Astrocyte of the hippocampus (primary cell): ENCODE measurements around the gene FTO.

ENCODE experiments used
- DNase-seq: peaks from one replicate; pipeline ENCODE4 v3.0.0; 2011; ENCODE audit warnings: low read depth, low spot score

The FTO gene

DNA sequence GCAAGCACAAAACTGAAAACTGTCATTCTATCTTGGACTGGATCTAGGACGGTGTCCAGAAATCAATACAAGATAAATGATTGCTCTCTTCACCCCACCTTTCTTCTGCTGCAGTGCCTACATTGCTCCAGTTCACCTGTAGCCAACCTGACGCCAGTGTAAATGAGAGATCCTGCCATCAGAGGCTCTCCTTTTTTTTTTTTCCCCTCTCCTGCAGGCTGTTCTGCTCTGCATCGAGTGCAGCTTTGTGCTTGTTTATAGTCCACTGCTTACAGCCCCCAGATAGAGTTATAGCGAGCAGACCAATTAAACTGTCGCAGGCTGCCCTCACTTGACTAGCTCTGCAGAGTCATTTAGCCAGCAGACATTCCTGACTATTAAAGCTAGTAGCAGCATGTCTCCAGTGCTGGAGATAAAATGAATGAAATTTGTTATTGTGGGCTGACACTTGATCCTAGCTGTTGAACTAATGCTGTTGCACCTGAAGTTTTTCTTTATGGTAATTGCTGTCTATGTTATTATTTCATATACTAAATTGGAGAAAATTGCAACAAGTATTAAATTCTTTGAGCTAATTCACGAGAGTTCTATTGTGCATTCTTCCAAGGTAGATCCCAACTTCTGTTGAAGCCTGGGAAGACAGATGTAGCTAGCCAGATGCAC is 257.1 kb downstream of the FTO start:
- peak; percentile 28 for DNase-seq

GRCh38 chr16:53962041-53962440 is 258.1 kb downstream of the FTO start:
- DNase-seq, result peak; percentile 64

DNA sequence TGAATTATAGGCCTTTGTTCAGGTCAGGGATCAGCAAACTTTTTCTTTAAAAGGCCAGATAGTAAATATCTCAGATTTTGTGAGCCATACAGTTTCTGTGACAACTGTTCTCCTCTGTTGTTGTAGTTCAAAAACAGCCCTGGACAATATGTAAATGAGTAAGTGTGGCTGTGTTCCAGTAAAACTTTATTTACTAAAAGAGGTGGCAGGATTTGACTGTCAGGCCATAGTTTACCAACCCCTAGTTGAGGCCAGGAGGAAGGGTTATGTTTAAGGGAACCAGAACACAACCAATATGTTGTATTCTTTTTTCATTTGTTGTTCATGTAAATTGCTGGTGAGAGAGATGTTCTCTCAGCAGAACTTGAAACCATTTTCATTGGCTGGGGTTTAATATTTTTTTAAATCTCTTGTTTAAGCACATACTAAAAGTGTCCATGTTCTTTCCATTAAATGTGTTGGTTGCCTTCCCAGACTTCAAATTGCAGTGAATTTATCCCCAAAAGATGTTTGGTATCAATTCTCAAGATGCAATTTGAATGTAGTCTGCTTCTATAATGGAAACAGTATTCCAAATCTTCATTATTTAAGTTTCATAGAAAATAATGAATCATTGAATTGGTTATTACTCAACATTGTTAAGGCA is 260.3 kb downstream of the FTO start:
- no peak for DNase-seq

GRCh38 chr16:53966821-53967571 is 263.0 kb downstream of the FTO start:
- DNase-seq, result no peak

GRCh38 chr16:53967572-53967971 is 263.6 kb downstream of the FTO start:
- no peak for DNase-seq

DNA sequence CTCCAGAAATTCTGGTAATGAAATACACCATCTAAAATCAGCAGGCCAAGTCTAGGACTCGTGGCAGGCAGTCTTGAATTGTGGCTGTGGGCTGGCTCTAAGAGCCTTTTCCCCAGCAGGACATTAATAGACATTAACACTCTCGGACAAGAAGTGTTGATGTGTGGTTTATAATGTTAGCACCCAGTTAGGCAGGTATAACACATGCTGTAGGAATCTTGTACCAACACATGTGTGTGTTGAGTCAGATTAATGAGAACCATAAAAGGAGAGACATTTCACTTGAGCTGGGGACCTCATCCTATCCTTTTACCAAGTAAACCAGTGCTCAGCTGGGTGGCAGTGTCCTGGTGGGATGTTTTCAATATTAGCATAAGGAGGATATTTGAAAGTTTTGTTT is 264.5 kb downstream of the FTO start:
- DNase-seq, result peak; percentile 40

- no peak for DNase-seq
Measured at GRCh38 chr16:53968896-53969295, 264.9 kb downstream of the FTO start.

DNA sequence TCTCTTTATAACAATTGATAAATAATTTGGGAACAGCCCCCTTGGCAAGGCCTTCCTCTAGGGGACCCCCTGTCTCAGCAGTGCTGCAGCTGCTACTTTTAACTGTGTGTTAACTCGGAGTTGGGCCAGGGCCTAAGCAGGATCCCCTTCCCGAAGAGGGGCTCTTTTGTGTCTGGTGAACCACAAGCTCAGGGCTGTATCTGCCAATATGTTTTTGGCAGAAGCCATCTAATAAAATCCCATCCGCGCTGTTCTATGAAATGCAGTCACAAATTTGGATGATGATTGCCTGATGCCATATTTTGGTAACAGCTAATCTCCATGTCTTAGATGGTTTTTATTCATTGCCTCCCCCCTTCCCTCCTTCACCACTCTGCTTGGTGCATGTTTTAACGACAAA is 267.7 kb downstream of the FTO start:
- DNase-seq, result no peak

DNA sequence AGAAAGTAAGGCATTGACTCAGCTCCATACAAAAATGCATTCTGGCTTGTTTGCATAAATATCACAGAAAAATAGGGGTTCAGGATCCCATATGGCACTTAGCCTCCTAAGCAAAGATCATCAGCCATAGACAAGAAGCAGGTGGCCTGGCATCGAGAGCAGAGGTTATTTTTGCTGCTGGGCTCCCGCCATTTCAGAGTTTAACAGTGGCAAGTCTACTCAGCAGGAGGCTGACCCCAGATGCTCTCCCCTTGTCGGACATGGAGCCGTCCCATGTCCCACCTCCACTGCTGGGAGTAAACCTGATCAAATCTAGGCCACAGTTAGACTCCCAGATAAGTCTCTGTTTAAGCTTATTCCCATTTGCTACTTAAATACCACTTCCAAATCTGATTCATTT is 269.1 kb downstream of the FTO start:
- no peak for DNase-seq

- no peak for DNase-seq
Measured at GRCh38 chr16:53974484-53975080, 270.6 kb downstream of the FTO start.

DNA sequence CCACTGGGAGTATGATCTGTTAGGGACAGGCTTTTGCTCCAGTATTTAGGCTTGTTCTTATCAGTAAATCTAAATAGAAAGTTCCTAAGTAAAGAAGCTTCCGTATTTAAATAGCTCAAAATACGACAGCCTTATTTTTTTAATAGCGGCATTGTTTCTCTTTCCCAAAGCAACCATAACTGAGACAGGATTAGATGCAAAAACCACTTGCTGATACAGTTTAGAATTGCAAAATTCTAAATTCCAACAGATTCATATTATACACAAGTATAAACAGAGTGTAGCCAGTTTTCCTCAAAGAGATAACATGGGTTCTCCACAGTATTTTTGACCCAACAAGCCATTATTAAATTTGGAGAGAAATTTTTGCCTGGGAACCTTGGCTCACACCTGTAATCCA is 276.7 kb downstream of the FTO start:
- DNase-seq, result no peak

DNA sequence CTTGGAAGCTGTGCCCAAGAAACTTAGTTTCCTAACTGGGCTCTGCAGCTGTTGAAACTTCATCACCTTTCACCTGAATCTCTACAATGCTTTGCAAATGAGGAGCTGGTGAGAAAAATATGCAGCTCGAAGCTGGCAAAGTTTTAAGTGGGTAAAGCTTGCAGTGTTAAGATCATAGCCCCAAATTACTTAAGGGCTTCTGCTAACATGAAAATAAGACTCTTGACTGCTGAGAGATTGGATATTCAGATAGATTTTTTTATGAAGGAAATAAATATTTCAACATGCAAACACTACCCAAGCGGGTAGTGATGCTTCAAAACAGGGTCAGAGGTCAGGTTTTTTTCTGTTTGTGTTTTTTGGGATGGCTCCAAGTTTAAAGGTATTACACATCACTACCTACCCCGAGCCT is 278.7 kb downstream of the FTO start:
- DNase-seq, result no peak

- no peak for DNase-seq
Measured at GRCh38 chr16:53984936-53985335, 281.0 kb downstream of the FTO start.

GRCh38 chr16:53985861-53986260 is 281.9 kb downstream of the FTO start:
- no peak for DNase-seq

GRCh38 chr16:53986793-53987192 is 282.8 kb downstream of the FTO start:
- DNase-seq, result no peak

DNA sequence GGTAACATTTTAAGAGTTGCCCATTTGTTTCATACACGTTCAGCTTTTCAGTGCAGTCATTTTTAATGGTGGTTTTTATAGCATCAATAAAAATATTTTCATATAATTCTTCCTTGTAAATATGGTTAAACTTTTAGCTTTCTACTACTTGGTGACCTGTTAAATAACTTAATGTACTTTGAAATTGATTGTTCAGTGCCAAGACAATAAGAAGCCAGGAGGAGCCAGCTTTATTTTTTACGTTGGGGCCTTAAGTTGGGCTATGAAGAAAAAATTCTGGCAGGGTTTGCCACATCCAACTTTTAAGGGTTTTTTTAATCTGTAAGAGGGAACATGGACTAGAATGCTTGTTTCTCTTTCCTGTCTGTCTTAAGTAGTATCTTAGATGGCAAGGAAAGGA is 284.2 kb downstream of the FTO start:
- DNase-seq, result no peak

DNA sequence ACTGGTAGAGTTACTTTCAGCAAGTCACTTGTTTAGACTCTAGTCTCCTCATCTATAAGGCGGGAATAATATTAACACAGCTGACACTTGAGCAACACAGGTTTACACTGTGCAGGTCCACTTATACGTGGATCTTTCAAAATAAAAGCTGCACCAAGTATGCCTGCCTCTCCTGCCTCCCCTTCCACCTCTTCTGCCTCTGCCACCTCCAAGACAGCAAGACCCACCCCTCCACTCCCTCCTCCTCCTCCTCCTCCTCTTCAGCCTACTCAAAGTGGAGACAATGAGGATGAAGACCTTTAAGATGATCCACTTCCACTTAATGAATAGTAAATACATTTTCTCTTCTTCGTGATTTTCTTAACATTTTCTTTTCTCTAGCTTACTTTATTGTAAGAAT is 285.6 kb downstream of the FTO start:
- no peak for DNase-seq

DNA sequence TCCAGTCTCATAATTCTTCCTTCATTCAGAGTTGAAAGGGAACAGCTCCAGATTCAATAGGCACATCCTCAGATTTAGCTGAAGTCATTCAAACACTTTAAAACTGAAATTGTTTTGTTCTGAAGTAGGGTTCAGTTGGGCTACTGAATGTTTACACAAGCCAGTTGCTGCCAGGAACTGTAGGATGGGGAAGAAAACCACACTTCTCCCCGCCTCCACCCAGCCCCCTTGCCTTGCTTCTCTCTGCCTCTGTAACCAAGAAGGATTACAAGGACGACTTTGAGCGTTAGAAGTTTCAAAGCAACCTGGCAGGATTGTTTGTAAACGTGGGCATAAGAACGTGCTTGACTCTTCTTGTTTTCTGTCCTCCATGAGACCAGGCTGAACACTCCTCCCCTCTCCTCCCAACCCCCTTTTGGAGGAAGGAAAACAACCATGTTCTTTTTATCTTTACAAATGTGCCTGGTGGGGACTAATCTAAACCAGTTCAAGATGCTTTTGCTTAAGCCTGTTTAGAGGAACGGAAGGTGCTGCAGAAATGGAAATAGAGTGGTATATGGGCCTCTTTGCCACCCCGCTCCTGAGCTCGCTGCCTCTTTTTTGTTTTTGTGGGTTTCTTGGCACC is 287.9 kb downstream of the FTO start:
- peak; percentile 82 for DNase-seq

DNA sequence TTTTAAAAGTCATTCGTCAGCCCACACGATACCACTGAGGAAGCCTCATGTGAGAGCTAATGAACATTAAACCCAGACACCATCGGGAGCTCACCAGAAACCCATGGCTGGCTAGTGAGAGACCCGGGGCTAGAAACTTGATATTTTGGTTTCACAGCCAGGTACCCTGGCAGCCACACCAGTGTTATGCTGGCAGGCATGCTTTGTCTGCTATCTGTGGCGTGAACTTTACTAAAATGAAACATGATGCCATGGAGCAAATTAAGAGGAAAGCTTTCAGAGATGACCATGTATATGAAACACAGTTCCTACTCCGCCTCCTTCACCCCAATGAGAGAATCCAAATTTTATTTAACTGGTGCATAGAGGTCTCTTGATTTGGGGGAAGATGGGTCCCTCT is 291.4 kb downstream of the FTO start:
- DNase-seq, result no peak

- no peak for DNase-seq
Measured at GRCh38 chr16:53996961-53997360, 293.0 kb downstream of the FTO start.

DNA sequence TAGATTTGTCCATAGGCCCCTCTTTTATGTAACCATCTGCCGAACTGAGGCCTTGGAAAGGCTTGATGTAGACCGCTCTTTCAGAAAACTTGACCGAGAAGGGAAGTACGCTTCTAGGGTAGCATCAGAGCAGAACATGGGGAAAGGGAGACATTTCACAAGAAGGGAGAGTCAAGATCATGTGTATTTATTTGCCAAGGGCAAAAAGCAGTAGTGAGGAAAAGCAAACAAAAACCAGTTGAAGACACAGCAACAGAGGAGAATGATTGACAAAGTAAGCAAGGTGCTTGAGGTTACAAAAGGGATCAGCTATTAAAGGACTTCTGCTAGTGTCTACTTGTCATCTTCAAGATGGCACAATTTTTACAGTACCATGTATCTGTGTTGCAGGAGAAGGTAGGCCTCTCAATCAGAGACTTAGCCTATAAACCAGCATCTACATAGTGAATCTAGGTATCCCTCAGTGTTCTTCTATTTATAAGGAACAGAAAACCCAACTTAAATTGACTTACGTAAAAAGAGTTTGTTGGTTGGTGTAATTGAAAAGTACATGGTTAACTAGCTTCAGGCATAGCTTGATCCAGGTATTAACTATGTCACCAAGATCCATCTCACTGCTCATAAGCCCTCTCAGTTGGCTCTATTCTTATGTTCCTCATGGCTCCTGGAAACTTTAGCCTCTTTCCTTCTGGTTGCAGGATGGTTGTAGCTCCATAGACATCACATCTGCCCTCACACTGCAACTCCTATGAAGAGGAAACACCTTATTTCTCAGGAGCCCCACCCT is 294.3 kb downstream of the FTO start:
- no peak for DNase-seq
